Stimulated activated naive CD4-positive, alpha-beta T cell (primary cell): ENCODE measurements around the gene LSM3.

Source experiments
- DNase-seq, 6 experiments: peaks; one replicate each; lab custom pipeline; 2025; lab: John Stamatoyannopoulos, UW

The LSM3 gene

GRCh38 chr3:14200841-14201240 is 22.2 kb downstream of the LSM3 start:
- DNase-seq = no peak

- DNase-seq = no peak
Measured at GRCh38 chr3:14201940-14202684, 23.5 kb downstream of the LSM3 start.

GRCh38 chr3:14202874-14203520 is 24.4 kb downstream of the LSM3 start:
- DNase-seq = peak in 1 of 6 experiments; percentile 16

GRCh38 chr3:14203521-14204079 is 25.0 kb downstream of the LSM3 start:
- DNase-seq = peak in 5 of 6 experiments; percentile 3 to 32 (median 22)

GRCh38 chr3:14204515-14205284 is 26.1 kb downstream of the LSM3 start:
- no peak for DNase-seq

GRCh38 chr3:14206548-14207177 is 28.0 kb downstream of the LSM3 start:
- no peak for DNase-seq

GRCh38 chr3:14208168-14208567 is 29.6 kb downstream of the LSM3 start:
- no peak for DNase-seq

GRCh38 chr3:14208977-14209394 is 30.4 kb downstream of the LSM3 start:
- DNase-seq = no peak

GRCh38 chr3:14209581-14210289 is 31.1 kb downstream of the LSM3 start:
- DNase-seq = no peak

- DNase-seq = no peak
Measured at GRCh38 chr3:14210290-14210688, 31.7 kb downstream of the LSM3 start.

- DNase-seq = no peak
Measured at GRCh38 chr3:14210843-14211594, 32.4 kb downstream of the LSM3 start.

GRCh38 chr3:14211621-14212020 is 33.0 kb downstream of the LSM3 start:
- no peak for DNase-seq

GRCh38 chr3:14212032-14212431 is 33.4 kb downstream of the LSM3 start:
- DNase-seq = no peak

GRCh38 chr3:14213066-14213774 is 34.6 kb downstream of the LSM3 start:
- DNase-seq = no peak

GRCh38 chr3:14214764-14215163 is 36.1 kb downstream of the LSM3 start:
- no peak for DNase-seq

GRCh38 chr3:14216257-14217048 is 37.8 kb downstream of the LSM3 start:
- DNase-seq = peak in 5 of 6 experiments; percentile 11 to 77 (median 53)

- no peak for DNase-seq
Measured at GRCh38 chr3:14218355-14218754, 39.7 kb downstream of the LSM3 start.

GRCh38 chr3:14220933-14221332 is 42.3 kb downstream of the LSM3 start:
- DNase-seq = no peak

GRCh38 chr3:14221902-14222301 is 43.3 kb downstream of the LSM3 start:
- no peak for DNase-seq
